ENCODE measurements around the gene FSIP2. TPM values are rescaled to one million over a fixed set of nuclear protein-coding genes. Genes with fewer than 3 reads are reported as not detected.

FSIP2 gene
- total and polyA plus RNA-seq, 2 of the 8 experiments (the other 6 are each of a cell fraction or from before 2014, with no cell fraction given): 0.47 to 1.4 TPM

DNA sequence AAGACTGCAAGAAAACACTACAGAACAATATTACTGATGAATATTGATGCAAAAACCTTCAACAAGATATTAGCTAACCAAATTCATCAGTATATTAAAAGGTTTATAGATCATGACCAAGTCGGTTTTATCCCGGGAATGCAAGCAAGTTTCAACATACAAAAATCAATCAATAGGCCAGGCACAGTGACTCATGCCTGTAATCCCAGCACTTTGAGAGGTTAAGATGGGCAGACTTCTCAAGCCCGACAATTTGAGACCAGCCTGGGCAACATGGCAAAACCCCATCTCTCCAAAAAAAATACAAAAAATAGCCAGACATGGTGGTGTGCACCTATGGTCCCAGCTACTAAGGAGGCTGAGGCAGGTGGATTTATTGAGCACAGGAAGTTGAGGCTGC lies 82.9 kb downstream of the FSIP2 start:
- WGBS, 2 experiments (ENCODE audit: extremely low coverage in 1 of 2, insufficient coverage in 1 of 2, insufficient read length in 1 of 2, insufficient replicate concordance in 2 of 2, low coverage in 1 of 2, low lambda C conversion rate in 2 of 2, missing lambda C conversion rate in 1 of 2): 90% methylated on average over 3 of the region's 3 CpGs; no CpG with 5 or more reads in 1 of the 2 experiments
- no peak overlapping the region for H3K4ac ChIP-seq (replicated peaks; ENCODE audit: insufficient read length, low read depth, low read length)
- no peaks in the 10 kb centered on the region for H3K27me3 ChIP-seq (replicated peaks in 1 of 4; ENCODE audit: control insufficient read depth in 3 of 4, extremely low read depth in 1 of 4, insufficient read depth in 3 of 4, low read length in 3 of 4)
- H4K5ac ChIP-seq (ENCODE audit: insufficient read length, low read depth, low read length): no peak overlapping the region
- ChIA-PET CTCF (ENCODE audit: partially characterized antibody) (interaction anchor here (0.6 to 1.0 kb wide), 3 partner anchors 10 to 631 kb away, joined by 3 read pairs; no protein-coding TSS in a partner anchor), POLR2A (ENCODE audit: partially characterized antibody) (no interaction called here)
- H3K9ac ChIP-seq (replicated peaks in 1 of 4; ENCODE audit: extremely low read depth in 1 of 4, low read depth in 3 of 4, low read length in 3 of 4): no peak overlapping the region
- no peak overlapping the region for H3K27ac ChIP-seq (ENCODE audit: low read depth, low read length)
- no peaks in the 10 kb centered on the region for H3K4me1 ChIP-seq (replicated peaks in 1 of 4; ENCODE audit: control insufficient read depth in 3 of 4, insufficient read depth in 4 of 4, low read length in 3 of 4)
- H2AFZ ChIP-seq (ENCODE audit: low read length): no peak overlapping the region
- H3K23me2 ChIP-seq (ENCODE audit: low read depth, low read length): no peaks in the 10 kb centered on the region; the same call in 1 of the 2 replicates
- H3K36me3 ChIP-seq (ENCODE audit: control insufficient read depth in 2 of 4, insufficient read depth in 4 of 4, low read length in 3 of 4): no peaks in the 10 kb centered on the region
- H4K20me1 ChIP-seq (replicated peaks in 1 of 2; ENCODE audit: control insufficient read depth in 1 of 2, insufficient read depth in 2 of 2, low read length in 2 of 2): no peaks in the 10 kb centered on the region
- no peak overlapping the region for H3K56ac ChIP-seq (replicated peaks; ENCODE audit: insufficient read length, low read depth, low read length)
- H2AK5ac ChIP-seq (ENCODE audit: low read depth, low read length): no peak overlapping the region
- TF ChIP-seq HDAC6 (IDR thresholded peaks at IDR 0.05; ENCODE audit: low read depth, low read length): no peak
- no peak overlapping the region for H2BK12ac ChIP-seq (ENCODE audit: low read depth, low read length)
- H3K79me1 ChIP-seq (ENCODE audit: low read depth, low read length): no peaks in the 10 kb centered on the region
- no peak for DNase-seq (ENCODE audit: low read depth in 1 of 2, low spot score in 2 of 2)
- H4K8ac ChIP-seq (ENCODE audit: extremely low read depth, insufficient read depth, low read length): no peak overlapping the region
- no peak overlapping the region for H4K91ac ChIP-seq (replicated peaks; ENCODE audit: insufficient read length, low read length)
- H2BK120ac ChIP-seq (replicated peaks; ENCODE audit: low read depth, low read length): no peak overlapping the region
- H3K4me2 ChIP-seq (ENCODE audit: insufficient read depth in 1 of 2, low read depth in 2 of 2, low read length in 2 of 2): no peak overlapping the region
- no peak for FAIRE-seq
- H3K9me3 ChIP-seq (ENCODE audit: insufficient read depth in 2 of 2, low read depth in 1 of 2, low read length in 1 of 2): no peaks in the 10 kb centered on the region; a peak in 1 of 4 replicates
- H2BK20ac ChIP-seq (ENCODE audit: low read length): no peak overlapping the region
- H3K79me2 ChIP-seq (ENCODE audit: control insufficient read depth in 1 of 2, insufficient read depth in 2 of 2, low read length in 2 of 2): no peaks in the 10 kb centered on the region
- no peak overlapping the region for H2BK15ac ChIP-seq (ENCODE audit: low read length)
- no peak overlapping the region for H3K14ac ChIP-seq (ENCODE audit: insufficient read length)
- H3K18ac ChIP-seq (ENCODE audit: extremely low read depth, low read length): no peak overlapping the region
- H3K4me3 ChIP-seq (ENCODE audit: extremely low read depth in 1 of 4, insufficient read depth in 2 of 4, low read depth in 3 of 4, low read length in 4 of 4): no peak overlapping the region
- no peak overlapping the region for H2BK5ac ChIP-seq (ENCODE audit: low read depth, low read length)
- no peak overlapping the region for H3K23ac ChIP-seq (ENCODE audit: insufficient read length)

Measured in H1 (cell line).